ENCODE measurements around the gene NRARP.
A peak's percentile ranks its signal among the peaks of the same experiment; 100 is the strongest.
"Not testable (repeated sequence)": the region's sequence is repeated elsewhere in the genome, so short reads cannot be mapped to it uniquely, and the experiment has no call there.

The NRARP gene, protein sequence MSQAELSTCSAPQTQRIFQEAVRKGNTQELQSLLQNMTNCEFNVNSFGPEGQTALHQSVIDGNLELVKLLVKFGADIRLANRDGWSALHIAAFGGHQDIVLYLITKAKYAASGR

DNA sequence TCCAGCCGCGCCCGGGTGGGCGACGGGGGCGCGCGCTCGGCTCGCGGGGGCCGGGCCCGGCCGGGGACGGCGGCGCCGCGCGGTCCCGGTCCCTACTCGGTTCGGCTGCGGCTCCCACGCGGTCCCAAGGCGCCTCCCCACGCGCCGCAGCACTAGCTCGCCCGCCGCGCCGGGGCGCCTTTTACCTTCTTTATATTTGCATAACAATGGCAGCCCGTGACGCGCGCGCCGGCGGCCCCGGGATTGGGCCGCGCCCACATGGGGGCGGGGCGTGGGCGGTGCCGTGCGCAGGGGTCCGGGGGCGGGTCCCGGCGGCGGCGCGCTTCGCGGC is at the start of gene NRARP:
Gene NRARP, minus strand, starts transcription at position 154 of the 331 bp plus-strand sequence. CDS start 343 bp downstream, outside the sequence.
- peak in 55 of 58 donors; percentile 39 to 92 (median 82) for DNase-seq

DNA sequence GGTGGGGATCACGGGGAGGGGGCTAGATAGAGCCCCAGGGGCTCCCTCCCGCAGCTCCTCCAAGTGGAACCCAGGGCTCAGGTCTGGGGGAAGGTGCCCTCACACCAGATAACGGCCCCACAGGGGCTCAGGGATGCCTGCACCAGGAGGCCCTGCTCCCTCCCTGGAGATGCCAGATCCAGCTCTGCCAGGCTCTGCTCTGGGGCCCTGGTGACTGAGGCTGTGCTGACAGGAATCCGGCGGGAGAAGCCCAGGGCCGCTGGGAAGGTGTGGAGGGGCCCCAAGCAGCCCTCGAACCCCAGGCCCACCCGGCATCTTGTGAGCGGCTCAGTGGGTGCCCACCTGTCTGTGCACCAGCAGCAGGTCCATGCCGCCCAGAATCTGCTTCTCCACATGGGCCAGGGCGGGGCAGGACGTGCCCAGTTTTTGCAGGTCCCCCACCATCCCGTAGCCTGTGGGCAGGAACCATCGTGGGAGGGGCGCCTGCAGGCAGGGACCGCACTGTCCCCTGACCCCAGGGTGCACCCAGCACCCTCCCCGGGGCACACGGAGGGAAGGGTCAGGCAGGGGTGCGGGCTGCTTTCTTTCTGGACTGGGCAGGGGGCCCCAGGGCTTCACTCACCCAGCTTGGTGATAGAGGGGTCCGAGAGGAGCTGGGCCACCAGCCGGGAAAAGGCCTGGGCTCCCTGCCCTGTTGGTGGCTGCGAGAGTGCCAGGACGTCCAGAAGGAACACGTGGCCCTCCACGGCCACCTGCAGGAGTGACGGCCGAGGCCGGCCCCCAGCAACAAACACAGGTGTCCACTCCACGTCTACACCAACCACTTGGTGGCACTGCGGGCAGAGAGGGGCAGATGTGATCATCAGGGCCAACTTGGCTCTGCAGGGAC is 48.9 kb upstream of the NRARP start:
- DNase-seq: no peak

DNA sequence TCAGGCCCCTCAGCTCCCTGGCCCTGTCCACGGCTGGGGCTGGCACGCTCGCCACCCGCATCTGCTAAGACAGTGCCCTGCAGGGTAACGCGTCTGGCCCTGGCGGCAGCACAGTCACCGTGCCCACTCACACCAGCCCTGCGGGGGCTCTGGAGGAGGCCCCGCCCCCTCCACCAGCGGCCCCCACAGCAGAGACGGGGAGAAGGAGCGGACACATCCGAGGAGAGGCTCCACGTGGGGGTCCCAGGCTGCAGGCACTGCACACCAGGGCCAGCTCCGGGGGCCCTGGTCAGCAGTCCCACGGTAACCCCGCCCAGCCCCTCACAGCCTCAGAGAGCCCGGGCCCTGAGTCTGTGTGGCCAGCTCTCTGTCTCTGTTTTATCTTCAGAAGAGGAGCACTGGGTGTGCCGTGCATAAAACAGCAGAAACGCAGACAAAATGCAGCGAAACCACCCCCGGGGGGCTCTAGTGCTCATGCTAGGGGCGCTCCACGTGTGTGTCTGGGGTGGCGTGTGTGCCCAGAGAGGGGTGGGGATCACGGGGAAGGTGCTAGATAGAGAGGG is 47.5 kb upstream of the NRARP start:
- no peak for DNase-seq

DNA sequence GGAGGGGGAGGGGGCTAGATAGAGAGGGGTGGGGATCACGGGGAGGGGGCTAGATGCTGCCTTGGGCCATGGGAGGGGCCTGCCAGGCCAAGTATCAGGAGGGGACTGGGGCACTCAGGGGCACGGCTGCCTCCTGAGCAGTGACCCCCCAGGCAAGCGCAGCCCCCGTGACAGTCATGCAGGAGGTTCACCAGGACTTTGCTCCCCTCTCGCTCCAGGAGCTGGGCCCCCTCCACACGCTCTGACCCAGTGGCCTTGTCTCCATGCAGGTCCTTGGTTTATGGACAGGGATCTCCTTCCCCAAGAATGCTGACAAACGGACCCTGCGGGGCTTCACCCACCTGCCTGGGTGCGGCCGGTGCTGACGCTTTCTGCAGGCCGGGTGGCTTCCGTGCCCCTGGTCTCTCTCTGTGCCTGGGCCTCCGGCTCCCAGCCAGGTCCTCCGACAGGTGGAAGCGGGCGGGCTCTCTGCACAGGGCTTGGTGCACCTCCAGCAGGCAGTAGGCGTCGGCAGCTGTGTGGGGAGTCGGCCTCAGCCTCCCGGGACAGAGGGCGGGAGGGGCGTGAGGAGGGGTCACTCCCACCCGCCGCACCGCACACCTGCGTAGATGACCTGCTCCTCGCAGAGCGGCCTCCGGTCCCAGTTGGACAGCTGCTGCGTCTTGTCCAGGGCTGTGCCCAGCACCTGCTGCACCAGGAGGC is 46.8 kb upstream of the NRARP start:
- DNase-seq: no peak

DNA sequence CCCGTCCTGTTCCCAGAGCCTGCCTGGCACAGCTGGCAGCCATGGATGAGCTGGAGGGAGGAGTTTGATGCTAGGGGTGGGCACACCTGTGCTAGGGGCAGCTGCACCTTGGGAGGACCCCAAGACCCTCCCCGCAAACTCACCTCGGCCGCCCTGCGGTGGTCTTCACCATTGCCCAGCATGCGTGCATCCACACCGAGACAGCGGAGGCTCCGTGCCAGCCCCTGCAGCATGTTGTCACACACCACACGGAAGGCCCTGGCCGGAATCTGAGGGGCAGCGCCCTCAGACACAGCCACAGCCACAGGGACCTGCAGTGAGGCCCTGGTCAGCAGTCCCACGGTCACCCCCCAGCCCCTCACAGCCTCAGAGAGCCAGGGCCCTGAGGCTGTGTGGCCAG is 45.9 kb upstream of the NRARP start:
- no peak for DNase-seq

DNA sequence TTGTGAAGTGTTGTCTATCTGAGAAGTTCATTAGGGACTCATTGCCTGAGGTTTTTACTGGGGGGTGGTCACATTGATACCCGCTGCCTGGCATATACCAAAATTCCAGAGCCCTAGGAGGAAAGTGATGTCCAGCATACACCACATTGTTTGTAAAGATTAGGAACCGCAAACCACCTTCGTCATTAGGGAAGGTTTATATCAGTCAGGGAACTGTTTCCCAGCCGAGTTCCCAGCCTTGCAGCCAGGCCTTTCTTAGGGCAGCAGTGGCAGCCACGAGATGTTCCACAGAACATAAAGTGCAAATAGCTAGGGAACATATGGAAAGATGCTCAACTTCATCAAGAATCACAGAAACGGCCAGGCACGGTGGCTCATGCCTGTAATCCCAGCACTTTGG is 40.4 kb upstream of the NRARP start:
- DNase-seq: no peak

DNA sequence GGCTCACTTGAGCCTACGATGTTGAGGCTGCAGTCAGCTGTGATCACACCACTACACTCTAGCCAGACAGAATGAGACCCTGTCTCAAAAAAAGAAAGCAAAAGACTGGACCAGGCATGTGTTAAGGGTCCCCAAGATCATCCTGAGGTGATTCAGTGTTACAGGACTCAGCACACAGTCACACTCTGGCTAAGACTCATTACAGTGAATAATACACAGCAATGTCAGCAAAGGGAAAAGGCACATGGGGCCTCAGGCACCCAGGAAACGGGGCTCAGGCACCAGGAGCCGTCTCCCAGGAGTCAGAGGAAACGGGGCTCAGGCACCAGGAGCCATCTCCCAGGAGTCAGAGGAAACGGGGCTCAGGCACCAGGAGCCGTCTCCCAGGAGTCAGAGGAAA is 39.2 kb upstream of the NRARP start:
- DNase-seq: no peak

DNA sequence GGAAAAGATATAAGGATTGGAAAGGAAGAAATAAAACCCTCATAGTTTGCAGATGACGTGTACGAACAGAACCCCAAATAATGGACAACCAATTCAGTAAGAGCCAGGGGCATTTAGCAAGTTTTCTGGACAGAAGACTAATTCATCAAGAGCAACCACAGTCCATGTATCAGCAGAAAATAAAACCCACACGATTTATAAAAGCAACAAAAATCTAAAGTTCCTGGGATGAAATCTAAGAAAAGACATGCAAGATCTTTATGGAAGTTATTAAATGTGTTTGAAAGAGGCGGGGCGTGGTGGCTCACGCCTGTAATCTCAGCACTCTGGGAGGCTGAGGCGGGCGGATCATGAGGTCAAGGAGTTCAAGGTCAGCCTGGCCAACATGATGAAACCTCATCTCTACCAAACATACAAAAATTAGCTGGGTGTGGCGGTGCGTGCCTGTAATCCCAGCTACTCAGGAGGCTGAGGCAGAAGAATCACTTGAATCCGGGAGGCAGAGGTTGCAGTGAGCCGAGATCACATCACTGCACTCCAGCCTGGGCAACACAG is 37.9 kb upstream of the NRARP start:
- DNase-seq: not testable (repeated sequence)

DNA sequence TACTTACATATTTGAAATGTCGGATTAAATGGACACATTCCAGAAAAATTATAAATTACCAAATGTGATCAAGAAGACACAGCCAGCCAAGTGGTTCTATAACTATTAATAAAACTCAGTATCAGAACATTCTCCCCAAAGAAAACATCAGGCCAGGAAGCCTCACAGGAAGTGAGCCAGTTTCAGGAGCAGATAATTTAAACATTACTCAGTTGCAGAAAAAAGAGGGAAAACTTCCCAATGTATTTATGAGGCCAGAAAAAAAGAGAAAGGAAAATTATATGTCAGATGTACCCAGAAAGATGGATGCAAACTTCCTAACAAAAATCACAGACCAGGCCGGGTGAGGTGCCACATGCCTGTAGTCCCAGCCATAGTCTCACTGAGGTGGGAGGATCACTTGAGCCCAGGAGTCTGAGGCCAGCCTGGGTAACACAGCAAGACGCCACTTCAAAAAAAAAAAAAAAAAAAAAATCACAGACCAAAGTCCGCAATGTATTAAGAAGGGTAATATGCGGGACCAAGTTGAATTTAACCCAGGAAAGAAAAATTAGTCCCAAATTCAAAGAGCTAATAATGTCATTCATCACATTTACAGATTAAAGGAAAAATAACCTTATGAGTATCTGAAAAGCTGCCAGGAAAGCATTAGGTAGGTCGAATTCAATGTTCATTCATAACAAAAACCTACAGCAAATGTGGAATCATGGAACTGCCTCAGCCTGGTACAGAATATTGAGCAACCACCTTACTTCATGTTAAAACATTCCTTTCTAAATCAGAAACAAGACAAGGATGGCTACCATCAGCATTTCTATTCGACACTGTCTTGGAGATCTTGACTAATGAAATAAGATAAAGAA is 37.2 kb upstream of the NRARP start:
- DNase-seq: no peak

DNA sequence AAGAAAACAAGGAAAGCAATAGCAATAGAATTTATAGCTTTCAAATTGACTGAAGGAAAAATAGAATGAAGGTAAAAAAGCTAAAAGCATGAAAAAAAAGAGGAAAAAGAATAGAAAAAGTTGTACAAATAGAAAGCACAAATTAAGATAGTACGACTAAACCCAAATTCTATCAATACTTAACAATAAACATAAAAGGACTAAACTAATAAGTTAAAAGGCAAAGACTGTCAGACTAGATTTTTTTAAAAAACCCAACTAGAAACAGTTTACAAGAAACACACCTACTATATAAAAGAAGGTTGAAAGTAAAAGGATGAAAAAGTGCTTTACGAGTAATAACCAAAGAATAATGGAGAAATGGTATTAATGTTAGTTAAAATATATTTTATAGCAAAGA is 34.7 kb upstream of the NRARP start:
- DNase-seq: no peak

DNA sequence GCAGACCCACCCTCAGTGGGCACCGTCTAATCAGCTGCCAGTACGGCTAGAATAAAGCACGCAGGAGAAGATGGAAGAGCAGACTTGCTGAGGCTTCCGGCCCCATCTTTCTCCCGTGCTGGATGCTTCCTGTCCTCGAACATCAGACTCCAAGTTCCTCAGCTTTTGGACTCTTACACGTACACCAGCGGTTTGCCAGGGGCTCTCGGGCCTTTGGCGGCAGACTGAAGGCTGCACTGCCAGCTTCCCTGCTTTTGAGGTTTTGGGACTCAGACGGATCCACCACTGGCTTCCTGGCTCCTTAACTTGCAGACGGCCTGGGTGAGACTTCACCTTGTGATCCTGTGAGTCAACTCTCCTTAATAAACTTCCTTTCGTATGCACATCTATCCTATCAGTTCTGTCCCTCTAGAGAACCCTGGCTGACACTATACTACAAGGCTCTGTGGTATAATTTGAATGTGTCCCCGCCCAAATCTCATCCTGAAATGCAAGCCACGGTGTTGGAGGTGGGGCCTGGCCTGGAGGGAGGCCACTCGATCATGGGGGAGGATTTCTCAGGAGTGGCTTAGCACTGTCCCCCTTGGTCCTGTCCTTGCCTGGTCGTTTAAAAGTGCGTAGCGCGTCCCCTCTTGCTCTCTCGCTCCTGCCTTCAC is 31.1 kb upstream of the NRARP start:
- DNase-seq: no peak

DNA sequence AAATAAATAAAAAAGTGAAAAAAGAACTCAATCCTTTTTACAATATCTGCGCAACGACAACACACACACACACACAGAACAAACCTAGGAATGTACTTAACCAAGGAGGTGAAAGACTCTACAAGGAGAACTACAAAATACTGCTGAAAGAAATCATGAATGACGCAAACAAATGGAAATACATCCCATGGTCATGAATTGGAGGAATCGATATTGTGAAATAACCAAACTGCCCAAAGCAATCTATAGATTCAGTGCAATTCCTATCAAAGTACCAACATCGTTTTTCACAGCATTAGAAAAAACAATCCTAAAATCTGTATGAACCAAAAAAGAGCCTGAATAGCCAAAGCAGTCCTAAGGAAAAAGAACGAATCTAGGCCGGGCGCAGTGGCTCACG is 29.9 kb upstream of the NRARP start:
- DNase-seq: no peak

DNA sequence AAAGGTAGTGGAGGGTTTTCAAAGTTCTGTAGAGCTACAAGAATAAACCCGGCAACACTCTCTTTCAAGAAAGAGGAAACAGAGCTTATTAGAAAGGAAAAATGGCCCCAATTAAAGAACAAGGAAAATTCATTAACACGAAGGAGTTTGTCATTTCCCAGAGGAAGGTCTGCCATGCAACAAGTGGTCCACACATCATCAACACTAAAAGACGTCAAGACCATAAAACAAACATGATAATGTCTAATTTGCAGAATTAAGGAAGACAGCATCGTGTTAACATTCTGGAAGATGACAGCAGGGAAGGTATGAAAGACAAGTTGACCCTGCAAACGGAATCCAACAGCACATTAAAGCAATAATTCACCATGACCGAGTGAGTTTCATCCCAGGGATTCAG is 28.6 kb upstream of the NRARP start:
- DNase-seq: no peak

DNA sequence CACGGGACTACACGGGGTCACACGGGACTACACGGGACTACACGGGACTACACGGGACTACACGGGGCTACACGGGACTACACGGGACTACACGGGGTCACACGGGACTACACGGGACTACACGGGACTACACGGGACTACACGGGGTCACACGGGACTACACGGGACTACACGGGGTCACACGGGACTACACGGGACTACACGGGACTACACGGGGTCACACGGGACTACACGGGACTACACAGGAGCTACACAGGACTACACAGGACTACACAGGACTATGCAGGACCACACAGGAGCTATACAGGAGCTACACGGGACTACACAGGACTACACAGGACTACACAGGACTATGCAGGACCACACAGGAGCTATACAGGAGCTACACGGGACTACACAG is 27.5 kb upstream of the NRARP start:
- DNase-seq: not testable (repeated sequence)

DNA sequence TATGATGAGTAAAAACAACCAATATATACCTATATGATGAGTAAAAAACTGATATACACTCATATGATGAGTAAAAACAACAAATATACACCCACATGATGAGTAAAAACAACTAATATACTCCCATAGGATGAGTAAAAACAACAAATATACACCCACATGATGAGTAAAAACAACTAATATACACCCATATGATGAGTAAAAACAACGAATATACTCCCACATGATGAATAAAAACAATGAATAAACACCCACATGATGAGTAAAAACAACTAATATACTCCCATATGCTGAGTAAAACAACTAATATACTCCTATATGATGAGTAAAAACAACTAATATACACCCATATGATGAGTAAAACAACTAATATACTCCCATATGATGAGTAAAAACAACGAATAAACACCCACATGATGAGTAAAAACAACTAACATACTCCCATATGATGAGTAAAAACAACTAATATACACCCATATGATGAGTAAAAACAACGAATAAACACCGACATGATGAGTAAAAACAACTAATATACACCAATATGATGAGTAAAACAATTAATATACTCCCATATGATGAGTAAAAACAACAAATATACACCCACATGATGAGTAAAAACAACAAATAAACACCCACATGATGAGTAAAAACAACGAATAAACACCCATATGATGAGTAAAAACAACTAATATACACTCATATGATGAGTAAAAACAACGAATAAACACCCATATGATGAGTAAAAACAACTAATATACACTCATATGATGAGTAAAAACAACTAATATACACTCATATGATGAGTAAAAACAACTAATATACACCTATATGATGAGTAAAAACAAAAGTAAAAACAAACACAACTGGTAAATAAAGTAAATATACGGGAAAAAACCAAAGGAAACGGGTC is 25.8 kb upstream of the NRARP start:
- DNase-seq: not testable (repeated sequence)

DNA sequence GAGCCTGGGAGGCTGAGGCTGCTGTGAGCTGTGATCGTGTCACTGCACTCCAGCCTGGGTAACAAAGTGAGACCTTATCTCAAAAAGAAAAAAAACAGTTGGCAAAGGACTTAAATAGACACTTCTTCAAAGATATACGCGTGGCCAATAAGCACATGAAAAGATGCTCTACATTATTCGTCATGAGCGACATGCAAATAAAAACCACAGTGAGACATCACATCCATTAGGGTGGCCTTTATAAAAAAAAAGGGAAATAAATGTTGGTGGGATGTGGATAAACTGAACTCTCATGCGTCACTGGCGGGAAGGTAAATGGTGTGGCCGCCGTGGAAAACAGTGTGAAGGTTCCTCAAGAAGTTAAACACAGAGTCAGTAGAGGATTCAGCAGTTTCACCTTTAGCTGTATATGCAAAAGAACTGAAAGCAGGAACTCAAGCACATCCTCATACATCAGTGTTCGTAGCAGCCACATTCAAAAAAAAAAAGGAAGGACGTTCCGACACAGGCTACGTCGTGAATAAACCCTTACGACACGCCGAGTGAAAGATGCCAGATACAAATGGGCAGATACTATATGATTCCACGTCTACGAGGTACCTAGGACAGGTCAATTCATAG is 24.5 kb upstream of the NRARP start:
- no peak for DNase-seq

DNA sequence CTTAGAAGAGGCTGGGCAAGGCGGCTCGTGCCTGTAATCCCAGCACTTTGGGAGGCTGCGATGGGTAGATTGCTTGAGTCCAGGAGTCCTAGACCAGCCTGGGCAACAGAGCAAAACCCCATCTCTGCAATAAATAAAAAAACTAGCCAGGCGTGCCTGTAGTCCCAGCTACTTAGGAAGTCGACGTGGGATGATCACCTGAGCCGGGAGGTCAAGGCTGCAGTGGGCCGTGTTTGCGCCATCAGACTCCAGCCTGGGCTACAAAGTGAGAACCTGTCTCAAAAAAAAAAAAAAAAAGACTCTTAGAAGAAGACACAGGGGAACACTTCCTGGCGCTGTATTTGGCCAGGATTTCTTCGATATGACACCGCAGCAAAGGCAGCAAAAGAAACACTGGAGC is 23.7 kb upstream of the NRARP start:
- DNase-seq: no peak

DNA sequence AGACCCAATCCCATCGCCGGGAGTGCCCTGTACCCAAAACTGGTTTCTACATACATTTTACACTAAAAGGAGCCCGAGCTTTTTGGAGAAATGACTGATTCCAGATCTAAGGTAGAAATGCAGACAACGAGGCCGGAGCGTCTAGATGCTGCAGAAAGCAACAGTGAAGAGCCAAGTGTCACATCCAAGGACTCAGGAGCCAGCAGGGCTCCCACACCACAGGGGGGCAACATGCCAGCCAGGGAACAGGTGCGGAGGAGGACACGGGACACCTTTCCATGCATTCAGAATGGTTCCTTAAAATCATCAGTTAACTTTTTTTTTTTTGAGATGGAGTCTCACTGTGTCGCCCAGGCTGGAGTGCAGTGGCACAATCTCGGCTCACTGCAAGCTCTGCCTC is 23.1 kb upstream of the NRARP start:
- no peak for DNase-seq
